ENCODE results near the gene SLC45A1.

The SLC45A1 gene

DNA sequence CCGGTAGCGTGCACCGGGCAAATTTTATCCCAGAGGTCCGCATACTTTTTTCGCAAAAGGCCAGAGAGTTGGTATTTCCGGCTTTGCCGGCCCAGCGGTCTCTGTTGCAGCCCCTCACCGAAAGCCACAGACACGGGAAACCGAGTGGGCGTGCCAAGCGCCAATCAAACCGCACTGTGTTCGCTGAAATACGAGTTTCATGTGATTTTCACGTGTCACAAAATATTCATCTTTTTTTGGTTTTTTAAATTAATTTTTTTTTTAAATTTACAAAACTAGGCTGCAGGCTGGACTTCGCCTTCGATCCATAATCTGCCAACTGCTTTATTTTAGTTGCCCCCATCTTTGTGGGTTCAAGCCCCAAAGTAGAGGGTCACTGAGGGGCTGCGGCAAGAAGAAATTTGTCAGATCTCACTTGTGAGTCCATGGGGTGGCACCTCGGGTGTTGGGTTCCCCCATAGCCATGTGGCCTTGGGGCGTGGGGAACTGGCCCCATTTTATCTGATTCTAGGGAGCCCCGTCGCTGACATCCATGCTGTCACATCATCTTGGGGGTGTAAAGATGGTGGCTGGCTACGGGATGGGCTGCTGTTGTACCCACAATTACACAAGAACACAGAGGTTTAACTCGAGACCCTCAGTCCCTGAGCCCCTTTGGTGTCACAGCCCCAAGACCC, 20.8 kb downstream of the SLC45A1 start:
- DNase-seq = no peak

DNA sequence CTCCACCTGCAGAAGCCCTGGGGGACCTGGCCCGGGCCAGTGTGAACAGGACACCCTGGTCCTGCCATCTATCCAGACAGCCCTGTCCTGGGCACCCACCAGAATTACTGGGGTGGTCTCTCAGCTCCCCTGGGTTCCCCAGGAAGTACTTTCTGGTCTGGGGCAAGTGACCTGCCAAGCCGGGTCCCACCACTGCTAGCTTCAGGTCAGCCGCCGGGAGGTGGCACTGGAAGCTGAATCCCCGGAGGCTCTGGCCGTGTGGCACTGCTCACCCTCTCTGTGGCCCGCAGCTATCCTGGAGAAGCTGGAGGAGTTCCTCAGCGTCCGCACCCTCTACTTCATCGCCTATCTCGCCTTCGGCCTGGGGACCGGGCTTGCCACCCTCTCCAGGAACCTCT, 21.3 kb downstream of the SLC45A1 start:
- no peak for DNase-seq

DNA sequence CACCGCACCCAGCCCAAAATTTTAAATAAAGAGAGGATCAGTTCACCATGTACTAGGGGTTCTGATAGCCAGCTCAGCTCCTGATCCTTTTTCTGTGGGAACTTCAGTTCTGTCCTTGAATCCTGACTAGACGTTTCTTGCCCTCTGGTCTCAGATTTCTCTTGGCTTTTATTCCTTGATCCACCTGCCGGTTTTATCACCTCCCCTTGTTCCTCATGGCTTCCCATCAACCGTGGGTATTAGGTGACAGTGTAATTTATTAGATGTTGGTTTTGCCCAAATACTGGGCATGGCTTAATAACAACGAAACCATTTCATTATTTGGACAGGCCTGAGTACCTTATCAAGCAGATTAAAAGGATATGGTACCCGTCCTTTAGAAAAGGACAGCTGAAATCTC, 22.5 kb downstream of the SLC45A1 start:
- DNase-seq = no peak

DNA sequence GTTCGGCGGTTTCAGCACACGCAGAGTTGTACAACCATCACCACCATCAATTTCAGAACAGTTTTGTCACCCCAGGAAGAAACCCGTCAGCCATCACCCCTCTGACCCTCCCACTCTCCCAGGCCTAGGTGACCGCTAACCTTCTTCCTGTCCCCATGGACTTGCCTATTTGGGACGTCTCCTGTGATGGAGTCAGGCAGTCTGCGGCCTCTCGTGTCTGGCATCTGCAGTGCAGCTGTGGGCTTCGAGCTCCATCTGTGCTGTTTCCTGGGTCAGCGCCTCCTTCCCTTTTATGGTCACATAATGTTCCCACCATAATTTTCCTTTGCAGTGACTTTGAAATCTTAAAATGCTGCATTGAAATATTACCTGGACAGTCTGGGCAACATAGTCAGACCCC, 24.4 kb downstream of the SLC45A1 start:
- DNase-seq = no peak

DNA sequence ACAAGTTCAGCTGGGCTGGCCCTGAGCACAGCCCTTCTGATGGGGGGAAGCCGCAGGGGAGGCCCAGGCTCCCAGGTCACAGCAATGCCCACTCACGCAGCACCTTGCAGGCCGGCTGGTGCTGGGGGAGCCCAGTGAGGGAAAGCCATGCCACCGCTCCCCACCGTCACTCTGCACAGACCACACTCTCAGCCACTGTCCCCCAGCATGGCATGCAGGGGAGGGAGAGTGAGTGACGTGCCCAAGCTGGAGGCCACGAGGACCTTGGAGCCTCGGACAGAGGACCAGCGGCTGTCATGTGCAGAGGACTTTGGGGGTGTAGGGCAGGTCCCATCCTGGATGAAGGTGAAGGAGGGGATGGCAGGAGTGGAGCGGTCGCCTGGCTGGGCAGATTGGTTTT, 25.1 kb downstream of the SLC45A1 start:
- no peak for DNase-seq

DNA sequence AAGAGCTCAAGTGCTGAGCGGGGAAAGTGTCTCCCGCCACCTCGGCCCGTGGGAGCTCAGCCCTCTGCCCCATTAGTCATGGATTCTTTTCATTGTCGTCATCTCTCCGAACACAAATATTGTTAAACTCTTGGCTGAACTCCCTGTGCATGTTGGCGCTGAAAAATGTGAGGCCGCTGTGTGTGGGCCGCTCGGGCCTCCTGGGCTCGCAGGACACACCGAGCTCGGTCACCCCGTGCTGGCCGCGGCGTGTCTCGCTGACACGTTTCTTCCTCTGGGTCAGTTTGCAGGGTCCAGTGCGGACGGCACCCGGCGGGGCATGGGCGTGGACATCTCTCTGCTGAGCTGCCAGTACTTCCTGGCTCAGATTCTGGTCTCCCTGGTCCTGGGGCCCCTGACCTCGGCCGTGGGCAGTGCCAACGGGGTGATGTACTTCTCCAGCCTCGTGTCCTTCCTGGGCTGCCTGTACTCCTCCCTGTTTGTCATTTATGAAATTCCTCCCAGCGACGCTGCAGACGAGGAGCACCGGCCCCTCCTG, 25.6 kb downstream of the SLC45A1 start:
- DNase-seq = no peak

DNA sequence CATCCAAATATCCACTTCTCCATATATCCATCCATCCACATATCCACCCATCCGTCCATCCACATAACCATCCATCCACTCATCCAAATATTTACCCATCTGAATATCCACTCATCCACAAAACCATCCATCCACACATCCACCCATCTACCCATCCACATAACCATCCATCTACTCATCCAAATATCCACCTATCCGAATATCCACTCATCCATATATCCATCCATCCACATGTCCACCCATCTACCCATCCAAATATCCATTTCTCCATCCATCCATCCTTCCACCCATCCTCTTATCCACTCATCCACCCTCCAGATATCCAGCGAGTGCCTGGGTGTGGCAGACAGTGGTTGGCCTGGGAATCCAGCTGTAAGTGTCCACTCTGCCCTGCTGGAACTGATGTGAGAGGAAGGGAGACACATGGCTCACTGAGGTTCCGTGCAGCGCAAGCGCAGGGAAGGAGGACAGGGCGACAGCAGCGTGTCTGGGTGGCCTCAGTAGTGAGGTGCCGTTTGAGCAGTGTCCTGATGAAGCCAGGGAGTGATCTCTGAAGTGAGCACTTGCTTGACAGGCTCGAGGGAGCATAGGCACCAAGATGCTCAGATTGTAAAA, 27.1 kb downstream of the SLC45A1 start:
- no peak for DNase-seq

DNA sequence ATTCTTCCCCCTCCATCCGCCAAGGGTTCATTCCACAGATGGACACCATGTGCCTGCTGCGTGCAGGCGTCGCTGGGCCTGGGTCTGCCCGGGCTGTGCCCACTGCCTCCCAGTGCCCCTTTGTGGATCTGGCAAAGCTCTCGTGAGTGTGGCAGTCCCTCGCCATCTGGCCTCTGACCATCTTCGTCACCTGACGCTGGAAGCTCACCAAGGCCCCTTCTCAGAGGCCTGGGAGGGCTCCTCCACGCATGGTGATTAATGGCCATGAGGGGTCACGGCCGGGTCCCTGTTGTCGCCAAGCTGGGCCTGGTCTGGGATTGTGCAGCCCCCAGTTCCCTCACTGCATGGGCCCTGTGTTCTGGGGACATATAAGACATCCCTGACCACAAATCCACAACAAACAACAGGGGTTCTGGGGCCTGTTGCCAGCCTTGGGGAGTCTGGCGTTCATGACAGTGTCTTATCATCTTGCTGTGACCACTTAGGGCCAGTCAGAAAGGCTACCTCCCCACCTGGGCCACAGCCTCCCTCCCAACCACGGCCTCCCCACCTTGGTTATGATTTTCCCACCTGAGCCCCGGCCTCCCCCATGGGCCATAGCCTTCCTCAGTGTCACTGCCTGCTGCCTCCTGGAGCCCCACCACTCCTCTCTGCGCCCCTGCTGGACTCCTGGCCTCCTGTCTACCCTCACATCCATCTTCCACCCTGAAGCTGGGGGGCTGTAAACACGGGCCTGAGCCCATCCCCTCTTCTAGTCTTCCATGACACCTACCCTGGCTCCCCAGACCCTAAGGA, 27.9 kb downstream of the SLC45A1 start:
- no peak for DNase-seq

DNA sequence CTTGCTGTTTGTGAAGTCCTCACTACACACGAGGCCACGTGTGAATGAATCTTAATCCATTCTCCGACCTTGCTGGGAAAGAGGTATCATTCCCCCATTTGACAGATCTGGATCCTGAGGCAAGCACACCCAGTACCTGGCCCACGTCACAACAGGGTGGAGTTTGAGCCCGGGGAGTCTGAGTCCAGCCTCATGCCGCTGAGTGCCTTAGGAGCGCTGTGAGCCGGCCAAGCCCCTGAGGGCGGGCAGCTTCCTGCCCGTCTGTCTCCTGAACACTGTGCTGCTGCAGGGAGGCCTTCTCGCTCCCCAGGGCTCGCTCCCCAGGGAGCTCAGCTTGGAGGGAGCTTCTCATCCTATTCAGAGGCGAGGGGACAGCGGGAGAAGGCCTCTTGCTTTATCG, 29.7 kb downstream of the SLC45A1 start:
- DNase-seq = no peak

DNA sequence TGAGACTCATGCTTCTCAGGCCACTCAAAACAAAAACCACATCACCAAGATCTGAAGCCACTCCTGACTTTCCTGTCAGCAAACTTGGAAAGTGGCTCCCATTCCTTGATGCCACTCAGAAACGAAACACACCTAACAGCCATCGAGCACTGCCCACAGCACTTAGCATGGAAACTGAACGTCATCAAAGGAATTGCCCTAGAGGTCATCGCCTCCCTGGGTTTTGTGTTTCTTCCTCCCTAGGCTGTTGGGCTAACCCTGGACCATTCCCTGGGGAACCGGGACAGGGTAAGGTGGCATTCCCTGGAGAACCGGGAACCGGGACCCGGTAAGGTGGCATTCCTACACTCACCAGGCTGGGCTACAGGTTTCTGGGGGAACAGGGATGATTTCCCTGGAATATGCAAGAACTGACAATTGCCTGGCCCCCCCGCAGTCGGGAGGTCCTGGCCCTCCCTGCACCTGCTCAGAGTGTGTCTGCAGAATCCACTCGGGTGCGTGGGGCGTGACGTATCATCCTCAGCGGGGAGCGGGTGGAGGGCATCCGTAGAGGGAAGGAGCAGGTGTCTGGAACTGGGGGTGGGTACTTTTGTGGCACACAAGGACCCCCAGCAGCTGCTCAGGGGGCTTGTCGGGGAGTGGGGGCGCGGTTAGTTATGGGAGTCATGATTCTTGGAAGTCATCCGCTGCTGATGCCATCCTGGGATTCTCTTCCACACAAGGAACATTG, 30.3 kb downstream of the SLC45A1 start:
- no peak for DNase-seq

DNA sequence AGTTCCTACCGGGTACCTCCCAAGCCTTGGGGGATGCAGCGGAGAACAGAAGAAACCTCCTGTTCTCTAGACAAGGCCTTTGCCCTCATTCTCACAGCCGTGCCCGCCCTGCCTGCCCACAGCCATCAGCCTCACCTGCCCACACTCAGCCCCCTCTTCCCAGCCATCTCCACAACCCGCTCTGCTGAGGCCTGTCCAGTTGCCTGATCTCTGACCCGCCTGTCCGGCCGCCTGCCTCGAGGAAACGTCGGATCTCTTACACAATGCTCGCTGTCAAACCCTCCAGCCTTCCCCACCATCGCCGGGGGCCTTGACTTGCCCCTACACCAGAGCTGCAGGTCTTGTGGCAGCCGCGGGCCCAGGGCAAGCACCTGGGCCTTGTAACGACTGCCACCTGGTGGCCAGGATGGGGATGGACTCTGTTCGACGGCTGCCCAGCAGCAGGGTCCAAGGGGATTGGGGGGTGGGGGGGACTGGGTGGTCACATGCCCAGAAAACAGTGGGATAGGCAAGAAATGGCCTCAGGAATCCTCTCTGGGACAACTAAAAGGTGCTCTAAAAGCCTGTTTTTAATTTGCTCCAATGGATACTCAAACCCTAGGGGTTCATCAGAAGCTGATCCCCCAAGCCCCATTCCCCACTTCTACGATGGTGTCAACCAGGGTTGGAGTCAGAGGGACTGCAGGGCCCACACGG, 31.0 kb downstream of the SLC45A1 start:
- DNase-seq = peak; percentile 39 to 68 (median 54)

DNA sequence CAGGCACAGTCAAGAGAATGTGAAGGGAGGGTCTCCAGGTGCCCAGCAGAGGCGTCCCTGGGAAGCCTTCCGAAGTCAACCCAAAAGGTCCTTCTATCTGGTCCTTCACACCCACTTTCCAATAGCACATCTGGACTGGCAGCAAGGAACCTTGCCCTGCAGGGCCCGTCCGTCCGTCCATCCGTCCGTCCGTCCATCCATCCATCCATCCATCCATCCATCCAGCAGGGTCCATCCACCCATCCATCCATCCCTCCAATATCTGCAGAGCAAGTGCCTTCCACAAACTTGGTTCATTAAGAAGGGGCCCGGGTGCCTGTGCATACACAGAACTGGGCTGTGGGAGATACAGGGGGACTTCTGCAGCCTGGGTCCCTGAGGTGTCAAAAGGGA, 31.6 kb downstream of the SLC45A1 start:
- no peak for DNase-seq

DNA sequence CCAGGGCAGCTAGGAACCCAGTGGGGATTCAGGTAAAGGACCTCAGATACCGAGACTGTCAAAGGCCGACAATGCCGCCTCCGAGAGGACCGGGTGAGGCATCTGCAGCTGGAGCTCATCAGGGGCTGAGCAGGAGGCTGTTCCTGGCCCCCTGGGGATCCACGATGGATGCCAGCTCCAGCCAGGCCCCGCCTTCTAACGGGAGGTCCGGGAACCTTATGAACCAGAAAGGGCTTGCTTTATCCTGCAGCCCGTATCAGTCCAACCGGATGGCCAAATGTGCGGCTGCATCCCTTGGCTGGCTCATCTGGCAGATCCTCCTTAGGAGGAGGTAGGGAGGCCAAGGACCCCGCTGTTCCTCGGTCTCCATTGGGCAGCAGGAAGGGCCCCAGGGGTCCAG, 32.0 kb downstream of the SLC45A1 start:
- no peak for DNase-seq

DNA sequence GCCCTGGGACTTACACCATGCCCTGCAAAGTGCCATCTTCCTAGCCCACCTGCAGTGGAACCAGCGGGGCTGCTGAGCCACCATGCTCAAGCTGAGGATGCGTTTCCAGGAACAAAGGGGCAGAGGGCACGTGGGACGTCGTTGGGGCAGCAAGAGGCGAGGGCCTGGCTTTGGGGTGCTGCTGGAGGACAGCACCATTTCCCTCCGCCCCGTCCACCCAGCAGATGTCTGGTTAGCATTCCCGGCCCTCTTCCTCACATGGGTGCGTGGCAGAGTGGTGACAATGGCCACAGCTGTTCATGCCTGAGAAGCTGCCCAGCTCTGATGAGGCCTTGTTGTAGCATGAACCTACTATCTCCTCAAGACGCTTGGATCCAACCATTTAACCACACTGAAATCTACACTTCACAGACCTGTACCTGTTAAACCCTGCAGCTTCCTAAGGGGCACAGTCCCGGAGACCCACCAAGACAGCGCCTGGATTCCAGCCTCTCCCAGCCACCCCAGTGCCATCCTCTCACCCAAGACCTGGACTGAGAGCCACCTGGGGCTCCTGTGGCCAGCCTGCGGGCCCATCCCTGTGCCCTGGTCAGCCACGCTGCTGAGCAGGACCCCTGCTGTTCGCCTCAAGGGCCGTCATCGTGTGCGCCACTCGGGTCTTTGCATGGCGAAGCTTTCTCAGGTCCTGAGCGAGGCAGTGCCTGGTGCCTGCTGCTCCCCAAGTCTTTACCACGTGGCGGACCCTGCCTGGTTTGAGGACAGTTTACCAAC, 33.2 kb downstream of the SLC45A1 start:
- no peak for DNase-seq

DNA sequence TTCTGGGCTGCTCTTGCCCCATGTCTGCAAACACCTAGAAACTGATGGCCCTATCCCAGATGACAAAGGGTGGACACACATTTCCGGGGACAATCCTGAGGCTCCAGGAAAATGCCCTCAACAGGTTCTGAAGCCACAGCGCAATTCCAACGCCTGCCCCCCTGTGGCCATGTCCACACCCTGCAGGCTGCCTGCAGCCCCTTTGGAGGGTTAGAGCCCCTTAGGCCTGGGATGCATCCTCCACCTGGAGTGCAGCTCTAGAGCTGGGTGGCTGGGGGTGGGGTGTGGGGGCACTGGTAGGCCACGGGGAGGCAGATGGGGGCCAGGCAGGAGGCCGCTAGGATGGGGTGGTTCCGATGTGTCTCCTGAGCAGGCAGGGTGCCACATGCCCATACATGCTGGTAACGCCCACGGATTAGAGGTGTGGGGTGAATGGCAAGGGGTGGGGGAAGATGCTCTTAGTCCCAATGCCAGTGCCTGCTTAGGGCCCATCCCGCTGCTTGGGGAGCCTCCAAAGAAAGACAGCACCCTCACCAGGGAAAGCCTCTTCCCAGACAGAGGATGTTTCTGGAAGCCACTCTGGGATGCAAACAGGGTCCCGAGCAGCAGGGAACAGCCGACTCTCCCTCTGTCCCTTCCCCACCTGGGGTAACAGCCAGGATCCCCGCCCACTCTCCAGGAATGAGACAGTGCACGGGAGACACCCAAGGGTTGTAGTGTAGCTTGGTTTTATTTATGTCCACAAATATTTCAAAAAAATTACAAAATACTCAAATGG, 34.0 kb downstream of the SLC45A1 start:
- no peak for DNase-seq

DNA sequence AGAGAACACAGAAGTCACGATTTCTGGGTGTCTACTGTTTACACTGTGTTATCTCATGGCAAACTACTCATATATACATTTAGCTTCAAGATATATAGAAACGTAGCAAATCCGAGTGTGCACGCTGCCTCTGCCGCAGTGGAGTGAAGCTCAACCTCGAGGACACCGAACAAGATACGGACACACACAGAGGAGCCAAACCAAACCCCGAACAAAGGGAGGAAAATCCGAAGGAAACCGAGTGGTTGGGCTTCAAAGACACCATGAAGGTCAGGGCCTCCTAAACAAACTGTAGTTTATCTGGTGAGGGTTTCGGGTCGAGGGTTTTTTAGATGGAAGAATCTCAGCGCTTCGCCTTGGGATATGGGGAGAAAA, 34.5 kb downstream of the SLC45A1 start:
- no peak for DNase-seq

DNA sequence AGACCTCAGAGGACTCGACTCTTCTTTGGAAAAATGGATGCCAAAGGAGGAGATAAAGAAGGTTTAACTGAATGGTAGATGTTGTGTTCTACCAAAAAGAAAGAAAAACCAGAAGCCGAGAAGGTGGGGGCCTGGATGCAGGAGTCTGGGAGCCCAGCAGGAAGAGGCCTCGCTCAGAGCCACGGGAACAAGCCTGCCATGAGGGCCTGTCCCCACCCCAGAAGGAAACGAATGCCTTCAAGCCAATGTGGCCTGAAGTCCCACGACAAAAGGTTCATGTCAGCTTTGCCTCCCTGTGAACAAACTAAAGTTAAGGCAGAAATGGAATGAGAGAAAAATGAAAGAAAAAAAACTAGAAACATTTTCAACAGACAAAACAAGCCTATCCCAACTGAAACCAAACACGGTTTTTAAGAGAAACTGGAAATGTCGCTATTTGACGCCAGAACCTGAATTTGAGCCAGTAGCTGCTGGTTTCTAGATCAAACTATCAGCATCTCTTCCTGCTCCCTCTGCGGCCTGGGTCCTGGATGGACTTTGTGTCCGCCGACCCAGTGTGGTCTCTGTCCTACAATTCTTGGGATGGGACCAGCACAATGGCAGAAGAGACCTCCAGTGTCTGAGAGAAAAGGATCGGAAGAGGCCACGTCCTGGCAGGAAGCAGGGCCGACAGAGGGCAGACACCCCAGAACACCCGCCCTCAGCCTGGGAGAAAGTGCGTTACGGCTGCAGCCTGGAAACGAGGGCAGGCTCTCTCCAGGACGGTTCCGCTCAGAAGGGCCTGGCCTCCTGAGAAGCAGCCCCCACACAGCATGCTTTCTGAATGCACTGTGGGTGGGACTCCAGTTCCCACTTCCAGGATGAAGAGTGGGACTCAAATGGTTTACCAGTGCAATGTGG, 35.2 kb downstream of the SLC45A1 start:
- DNase-seq = no peak

DNA sequence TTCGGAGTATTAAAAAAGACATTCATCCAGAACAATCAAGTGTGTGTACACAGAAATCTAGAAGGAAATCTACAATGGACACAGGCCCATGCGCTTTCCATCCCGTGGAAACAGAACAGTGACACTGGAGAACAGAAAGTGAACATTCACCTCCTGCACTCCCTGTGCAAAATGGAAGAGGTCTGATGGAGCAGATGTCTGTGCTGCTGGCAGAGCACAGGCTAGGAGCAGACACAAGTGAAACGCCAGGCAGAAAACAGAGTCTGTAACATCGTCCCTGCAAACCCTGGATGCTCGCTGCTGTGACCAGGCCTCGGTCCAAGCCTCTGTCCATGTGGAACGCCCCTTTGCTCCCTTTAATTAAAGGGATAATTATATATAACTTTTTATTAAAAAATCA, 36.1 kb downstream of the SLC45A1 start:
- DNase-seq = no peak

DNA sequence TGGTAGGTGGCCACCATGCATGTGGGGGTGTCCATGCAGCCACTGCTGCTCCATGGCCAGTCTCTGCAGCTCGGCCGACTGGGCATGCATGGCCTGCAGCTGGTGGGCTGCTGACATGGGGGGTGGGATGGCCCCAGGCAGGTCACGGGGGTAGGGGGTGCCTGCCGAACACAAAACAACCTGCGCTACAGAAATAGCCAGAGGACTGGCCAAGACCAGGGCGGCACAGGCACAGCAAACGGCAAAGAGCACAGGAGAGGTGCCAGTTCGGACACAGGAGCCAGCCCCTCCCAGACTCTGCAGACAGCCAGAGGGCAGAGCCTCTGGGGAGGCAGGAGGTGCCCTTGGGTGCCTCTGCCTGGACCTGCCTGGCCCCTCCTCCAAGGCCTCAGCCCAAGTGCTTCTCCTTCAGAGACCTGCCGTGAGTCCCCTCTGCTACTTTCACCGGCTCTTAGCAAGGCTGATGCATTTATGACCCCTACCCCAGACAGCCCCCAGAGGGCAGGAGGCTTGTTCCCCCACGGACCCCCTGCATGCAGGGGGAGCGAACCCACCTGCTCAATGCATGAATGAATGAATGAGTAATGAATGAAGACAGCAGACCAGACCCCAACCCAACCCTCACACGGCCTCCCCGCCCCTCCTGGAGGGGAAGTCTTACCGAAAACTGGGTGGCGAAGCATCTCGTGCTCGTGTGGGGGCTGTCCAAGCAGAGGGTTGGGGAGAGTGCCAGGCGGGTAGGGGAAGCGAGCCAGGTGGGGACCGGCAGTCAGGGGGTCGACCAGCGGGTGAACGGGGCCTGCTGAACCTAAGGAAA, 37.7 kb downstream of the SLC45A1 start:
- DNase-seq = no peak

All from T-helper 2 cell (primary cell).